Activated gamma-delta T cell treated with anti-CD3 and anti-CD28 coated beads, Interleukin-2, amount 50 U/mL, for 16 hours (primary cell): ENCODE data around the gene ZDHHC11.
"Not testable (repeated sequence)": the region's sequence is repeated elsewhere in the genome, so short reads cannot be mapped to it uniquely, and the experiment has no call there.

ENCODE experiments used
- DNase-seq: peaks from one replicate; pipeline ENCODE4 v3.0.0-alpha.2; 2020; ENCODE audit warnings: low read depth

The ZDHHC11 gene

DNA sequence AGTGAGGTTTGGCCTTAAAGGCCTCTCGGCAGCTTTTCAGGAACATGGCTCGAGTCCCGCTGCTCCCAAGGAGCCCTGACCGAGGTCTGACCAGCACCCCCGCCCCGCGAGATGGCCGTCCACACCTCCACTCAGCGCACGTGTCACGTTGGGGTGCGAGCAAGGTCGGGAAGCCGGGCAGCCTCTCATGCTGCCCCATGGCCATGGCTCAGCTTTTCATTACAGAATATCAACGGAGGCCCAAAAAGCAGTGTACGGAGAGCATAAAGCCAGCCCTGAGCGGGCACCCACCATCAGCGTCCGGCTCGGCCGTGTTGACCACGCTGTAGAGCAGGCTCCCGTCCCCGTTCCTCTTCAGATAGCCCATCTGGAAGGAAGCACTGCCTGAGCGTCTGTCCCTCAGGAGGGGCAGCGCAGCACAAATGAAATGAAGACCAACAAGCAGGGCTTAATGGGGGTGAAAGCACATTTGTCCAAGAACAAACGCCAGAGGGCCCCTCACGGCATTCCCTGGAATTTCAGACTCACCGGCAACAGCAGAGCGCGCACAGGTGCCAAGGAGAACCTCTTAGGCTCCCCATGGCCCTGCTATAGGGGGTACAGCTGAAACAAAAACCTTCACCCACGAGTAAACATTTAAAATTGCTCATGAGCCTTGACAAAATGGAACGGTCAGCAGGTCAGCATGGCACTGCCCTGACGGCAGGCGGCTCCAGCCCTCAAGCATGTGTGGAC lies 30.2 kb upstream of the ZDHHC11 start:
- DNase-seq = no peak

DNA sequence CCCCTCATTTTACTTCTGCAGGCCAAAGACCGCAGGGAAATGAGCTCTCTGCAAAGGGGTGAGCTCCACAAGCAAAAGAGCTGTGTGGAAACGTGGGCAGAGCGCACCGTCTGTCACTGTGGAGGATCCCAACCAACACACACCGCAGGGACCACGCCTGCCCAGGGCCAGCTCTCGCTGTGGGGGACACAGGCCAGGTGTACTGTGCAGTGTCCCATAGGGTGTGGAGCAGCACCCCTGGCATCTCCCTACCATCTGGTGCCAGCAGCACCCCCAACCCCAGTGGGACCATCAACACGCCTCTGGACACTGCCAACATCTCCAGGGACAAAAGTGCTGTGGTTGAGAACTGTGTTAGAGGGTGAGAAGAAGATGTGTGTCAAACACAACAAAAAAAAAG lies 27.9 kb upstream of the ZDHHC11 start:
- DNase-seq = not testable (repeated sequence)

DNA sequence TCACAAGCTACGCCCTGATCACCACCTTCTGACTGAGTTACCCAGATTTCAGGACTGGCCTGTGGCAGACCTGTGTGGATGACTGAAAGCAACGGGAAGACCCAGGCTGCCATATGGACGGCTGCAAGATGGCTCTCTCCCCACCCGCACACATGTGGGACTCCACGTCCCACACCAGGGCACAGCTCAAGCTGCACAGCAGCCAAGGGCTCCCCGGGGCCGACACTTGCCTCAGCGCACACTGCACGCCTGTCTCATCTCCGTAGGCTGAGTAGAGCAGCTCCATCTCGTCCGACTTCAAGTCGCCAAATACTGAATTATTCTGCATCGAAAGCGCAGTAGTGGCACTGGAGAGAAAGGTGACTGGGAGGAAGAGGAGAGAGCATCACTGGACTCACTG lies 27.3 kb upstream of the ZDHHC11 start:
- no peak for DNase-seq

DNA sequence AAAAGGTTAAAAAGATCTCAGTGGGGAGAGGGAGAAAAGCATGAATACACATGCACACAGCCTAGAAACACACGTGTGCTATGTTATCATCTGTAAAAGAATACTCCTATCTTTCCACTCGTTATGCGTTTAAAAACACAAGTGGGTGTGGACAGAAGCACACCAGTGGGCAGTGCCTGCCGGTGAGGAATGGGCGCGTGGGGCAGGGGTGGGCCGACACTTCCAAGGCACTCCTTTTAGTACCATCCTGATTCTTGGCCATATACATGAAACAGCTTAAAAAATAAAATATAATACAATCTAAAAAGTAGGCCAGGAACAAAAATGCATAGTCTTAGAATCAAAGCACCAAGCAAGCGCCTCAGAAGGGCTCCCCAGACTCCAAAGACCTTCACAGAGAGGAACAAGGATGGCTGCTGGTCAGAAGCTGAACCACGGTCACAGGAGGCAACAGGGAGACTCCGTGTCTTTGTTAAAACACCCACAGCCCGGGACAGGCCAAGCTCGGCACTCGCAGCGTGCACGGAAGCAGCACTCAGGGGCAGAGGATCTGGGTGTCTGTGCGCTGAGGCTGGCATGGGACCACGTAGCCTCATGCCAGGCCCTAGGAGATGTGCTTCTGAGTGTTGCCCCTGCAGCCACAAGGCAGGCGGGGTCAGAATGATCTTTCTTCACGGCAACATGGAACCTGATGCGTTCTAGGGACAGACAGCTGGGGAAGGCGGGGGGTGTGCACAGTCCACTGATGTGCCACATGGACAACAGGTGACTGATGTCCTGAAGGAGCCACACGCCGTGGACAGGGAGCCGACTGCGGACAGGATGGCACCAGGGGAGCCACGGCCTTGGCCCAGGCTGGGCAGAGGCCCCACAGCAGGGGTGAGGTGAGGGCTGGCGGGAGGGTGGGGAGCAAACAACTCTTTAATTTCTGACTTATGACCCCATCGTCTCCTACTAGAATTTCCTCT lies 25.9 kb upstream of the ZDHHC11 start:
- DNase-seq = no peak

DNA sequence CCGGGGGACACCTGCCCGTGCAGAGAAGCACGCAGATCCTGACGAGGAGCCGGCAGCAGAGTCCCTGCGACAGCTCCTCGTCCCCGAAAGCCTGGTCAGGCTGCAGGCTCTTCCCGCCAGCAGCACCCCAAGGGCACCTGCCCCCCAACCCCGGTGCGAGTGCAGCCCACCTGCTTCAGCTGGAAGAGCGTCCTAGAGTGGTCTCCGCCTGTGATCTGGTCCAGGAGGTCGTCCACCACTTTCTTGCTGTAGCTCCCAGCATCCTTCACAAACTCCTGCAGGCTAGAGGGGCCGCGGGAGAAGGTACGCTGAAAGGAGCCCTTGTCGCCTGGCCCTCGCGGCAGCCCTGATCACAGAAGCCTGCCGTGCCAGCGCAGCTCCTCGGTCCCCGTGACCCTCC lies 25.1 kb upstream of the ZDHHC11 start:
- DNase-seq = no peak

DNA sequence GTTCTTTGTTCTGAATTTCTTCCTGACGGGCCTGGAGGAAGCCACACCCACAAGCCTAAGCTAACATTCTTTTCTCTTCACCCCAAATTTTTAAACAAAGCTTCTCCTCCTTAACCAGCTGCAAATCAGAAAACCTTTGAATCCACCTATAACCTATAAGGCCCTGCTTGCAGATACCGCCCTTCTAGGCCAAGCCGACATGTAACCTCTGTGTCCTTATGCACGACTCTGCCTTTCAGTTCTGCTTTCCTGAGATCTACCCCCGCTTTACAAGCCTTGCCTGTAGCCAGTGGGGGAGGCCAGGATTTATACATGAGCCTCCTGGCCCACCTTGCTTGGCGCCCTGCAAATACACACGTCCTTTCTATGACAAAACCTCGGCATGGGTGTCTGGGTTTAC lies 22.5 kb upstream of the ZDHHC11 start:
- no peak for DNase-seq

DNA sequence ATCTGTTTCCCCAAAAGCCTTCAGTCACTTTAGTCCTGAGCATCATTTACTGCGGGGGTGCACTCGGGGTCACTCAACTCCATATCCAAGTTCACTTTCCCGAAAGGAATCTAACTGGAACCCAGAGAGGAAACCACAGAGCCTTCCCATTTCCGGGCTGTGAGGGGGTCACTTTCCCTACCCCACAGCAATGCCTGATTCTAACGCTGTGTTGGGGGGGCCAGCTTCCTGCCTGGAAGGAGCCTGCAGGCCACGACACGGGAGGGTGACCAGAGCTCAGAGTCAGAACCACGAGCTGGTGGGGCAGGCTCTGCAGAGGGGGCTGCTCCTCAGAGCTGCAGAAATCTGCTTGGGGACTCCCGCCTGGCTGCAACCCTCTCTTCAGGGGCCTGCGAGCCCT lies 21.5 kb upstream of the ZDHHC11 start:
- DNase-seq = no peak

DNA sequence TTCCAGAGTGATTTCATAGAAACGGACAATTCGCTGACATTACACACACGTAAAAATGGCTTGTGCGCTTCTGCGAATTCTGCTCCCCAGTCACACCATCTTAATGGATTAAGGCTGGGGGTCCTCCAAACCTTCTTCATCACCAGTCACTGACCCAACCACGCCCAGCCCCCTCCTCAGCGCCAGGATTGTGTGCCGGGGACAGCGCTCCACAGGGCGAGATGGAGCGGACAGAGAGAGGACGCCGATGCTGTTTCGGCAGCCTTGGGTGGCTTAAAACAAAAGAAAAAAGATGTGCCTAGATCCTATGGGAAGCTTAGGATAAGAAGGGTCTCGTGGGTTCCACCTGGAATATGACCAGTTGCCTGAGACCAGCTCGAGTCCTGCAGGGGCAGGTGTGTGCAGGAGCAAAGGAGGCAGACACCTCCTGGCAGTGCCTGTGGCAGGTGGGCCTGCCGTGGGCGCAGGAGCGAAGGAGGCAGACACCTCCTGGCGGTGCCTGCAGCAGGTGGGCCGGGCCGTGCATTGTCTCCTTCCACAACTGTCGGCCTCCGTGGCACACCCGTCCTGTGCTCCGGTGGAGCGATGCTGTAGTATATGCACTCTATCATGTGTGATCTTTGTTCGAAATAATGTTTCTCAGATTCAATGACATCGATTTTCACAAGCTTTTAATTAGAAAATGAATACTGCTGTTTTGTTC lies 21.0 kb upstream of the ZDHHC11 start:
- no peak for DNase-seq

DNA sequence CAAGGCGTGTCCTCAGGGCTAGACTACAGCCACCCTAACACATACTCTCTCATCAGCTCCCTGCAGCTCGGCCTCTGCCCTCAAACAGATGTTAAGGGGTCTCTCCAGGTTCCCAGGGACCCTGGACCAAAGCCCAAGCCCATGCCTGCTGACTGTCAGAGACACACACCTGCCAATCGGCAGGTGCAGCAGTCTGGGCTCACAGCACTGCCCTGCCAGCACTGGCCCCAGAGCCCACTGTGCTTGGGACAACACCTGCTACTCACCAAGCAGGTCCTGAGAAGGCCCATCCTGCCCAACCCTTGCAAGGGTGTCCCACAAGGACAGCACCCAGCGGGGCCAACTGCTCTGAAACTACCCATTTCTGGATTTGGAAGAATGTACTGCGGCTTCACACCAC lies 20.2 kb upstream of the ZDHHC11 start:
- DNase-seq = no peak

DNA sequence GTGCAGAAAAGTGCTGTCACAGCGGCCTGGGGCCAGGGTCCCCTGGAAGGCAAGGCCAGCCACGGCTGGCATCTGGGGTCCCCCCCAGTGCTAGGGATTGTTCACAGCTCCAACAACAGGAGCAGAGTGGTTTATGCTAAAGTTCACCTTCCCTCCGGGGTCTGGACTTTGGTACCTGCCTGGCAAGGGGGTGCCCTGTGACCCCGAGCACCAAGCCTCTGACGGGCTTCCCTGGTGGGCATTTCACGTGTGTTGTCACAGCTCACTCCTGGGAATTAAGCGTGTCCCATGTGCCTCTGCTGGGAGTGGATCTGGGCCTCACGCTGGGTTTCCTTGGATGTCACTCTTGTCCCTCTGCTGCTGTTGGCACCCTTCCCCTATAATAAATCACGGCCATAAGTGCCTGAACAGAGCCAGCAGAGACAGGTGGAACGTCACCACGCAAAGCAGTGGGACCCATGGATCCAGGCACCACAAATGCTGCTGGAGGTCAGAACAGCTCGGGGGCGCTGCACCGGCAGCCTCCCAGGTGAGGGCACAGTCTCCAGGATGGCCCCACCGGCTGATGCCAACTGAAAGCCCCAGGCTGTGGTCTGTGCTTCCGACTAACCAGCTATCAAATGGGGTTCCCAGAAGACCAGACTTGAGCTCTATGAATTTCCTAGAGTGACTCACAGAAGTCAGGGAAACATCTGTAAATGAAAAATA lies 17.8 kb upstream of the ZDHHC11 start:
- no peak for DNase-seq

DNA sequence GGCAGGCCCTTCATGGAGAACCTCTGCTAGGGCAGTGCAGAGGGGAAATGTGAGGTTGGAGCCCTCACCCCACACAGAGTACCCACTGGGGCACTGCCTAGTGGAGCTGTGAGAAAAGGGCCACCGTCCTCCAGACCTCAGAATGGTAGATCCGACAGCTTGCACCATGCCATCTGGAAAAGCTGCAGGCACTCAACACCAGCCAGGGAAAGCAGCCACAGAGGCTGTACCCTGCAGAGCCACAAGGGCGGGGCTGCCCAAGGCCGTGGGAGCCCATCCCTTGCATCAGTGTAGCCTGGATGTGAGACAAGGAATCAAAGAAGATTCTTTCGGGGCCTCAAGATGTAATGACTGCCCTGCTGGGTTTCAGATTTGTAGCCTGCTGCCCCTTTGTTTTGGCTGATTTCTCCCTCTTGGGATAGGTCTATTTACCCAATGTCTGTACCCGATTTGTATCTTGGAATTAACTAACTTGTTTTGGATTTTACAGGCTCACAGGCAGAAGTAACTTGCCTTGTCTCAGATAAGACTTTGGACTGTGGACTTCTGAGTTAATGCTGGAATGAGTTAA lies 16.6 kb upstream of the ZDHHC11 start:
- no peak for DNase-seq

DNA sequence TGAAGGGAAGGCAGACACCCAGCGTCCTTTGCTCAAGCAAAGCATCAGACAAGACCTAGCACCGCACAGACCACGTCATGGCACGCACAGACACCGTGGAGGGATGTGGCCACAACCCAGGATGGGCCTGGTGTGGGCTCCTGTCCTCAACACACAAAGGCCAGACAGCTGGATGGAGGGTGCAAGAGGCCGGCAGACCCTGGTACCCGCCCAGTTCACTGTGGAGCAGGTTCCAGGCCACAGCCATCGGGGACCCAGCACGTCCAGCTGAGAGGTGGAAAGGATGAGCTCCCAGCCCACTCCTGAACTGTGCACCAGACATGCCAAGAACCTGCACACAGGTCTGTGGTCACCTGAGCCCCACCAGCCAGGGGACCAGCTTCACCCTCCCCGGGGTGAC lies 15.0 kb upstream of the ZDHHC11 start:
- DNase-seq = no peak

DNA sequence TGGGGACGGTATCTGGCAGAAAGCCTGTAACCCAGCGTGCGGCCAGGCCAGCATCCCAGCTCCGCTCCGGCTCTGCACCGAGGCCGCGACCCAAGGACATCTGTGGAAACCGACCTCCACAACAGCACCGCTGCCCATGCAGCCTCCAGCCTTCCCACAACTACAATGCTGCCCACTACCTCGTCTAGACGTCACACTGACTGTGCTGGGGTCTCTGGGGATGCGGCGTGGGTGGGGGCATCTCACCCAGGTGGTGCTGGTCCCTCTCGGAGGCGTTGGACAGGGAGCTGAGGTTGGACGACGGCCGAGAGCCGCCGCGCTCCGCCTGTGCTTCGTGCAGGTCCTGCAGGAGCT lies 14.4 kb upstream of the ZDHHC11 start:
- DNase-seq = no peak

DNA sequence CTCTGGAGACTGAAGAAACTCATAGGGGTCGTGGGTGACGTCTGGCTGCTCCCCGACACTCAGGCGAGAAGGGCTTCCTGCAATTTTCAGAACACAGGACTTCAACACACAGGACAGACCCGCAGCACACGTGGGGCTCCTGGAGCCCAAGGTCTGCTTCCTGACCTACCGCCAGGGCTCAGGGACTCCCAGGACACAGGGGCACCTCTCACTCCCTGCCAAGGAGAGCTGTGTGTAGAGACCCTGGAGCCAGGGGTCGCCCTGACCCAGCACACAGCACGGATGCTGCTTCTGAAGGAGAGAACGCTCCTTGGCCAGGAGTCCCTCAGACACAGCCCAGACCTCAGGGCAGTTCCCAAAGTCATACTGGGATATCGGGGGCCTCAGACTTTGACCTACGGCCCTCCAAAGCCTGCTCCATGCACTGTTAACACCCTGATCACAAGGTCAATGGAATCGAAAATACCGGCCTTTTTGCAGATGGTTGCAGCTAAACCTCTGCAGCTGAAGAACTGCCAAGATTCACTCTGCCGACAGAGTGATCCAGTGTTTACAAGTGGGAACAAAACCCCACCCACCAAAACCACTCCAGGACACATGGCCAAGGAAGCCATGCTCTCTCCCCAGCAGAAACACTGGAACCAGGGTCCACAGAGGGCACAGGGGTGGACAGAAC lies 13.8 kb upstream of the ZDHHC11 start:
- DNase-seq = no peak

DNA sequence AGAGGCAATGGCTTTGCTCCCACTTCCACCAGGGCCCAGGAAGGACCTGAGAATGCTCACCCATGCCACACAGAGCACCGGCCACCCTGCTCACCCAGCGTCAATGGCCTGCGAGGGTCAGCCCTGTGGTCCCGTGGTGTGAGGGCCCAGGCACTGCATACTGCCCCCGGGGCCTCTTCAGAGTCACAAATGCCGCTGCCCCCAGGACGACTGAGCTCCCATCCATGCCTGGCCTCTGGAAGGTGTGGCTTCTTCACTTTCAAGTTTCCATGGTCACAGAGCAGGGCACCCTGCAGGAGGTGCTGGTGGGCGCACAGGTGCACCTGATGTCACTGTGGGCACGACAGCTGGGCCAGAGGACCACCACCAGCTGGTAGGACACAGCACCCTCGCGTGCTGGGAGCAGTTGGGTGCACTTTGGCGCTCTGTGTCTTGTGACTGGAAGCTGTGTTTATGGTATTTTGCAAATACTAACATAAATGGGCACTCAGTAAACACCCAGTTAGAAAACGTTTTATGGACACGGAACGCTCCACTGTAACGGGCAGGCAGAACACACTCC lies 12.5 kb upstream of the ZDHHC11 start:
- DNase-seq = no peak

DNA sequence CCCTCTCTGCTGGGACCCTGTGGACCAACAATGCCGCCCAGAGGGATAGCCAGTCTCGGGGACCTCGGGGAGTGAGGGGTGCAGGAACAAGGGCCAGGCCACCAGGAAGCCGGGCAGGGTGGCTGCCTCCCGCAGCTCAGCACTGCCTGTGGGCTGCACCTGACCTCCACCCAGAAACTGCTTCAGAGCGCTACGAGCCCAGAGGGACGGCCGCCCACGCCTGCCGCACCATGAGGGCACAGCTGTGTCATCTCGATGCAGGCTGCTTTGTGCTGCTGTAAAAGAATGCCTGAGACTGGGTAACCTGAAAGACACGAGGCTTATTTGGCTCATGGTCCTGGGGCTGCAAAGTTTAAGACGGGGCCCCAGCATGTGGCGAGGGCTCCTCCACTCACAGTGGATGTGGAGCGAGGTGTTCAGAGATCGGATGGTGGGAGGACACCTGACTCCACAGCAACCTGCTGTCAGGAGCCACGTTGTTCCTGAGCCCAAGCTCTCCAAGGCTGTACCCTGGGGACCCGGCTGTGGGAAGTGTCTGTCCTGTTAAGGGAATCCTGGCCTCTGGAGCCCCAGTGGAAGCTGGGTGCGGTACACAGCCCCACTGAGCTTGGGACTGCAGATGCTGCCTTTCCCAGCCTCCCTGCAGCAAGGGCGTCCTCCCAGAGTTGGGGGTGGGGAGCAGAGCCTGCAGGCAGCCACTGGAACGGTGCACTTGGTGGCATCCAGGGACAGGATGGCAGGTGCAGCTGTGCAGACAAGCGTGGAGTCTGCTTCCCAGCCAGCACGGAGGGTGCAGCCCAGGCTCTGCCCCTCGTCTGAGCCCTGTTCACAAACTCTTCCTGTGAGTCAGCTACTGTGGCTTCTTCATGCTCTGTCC lies 11.8 kb upstream of the ZDHHC11 start:
- DNase-seq = no peak

DNA sequence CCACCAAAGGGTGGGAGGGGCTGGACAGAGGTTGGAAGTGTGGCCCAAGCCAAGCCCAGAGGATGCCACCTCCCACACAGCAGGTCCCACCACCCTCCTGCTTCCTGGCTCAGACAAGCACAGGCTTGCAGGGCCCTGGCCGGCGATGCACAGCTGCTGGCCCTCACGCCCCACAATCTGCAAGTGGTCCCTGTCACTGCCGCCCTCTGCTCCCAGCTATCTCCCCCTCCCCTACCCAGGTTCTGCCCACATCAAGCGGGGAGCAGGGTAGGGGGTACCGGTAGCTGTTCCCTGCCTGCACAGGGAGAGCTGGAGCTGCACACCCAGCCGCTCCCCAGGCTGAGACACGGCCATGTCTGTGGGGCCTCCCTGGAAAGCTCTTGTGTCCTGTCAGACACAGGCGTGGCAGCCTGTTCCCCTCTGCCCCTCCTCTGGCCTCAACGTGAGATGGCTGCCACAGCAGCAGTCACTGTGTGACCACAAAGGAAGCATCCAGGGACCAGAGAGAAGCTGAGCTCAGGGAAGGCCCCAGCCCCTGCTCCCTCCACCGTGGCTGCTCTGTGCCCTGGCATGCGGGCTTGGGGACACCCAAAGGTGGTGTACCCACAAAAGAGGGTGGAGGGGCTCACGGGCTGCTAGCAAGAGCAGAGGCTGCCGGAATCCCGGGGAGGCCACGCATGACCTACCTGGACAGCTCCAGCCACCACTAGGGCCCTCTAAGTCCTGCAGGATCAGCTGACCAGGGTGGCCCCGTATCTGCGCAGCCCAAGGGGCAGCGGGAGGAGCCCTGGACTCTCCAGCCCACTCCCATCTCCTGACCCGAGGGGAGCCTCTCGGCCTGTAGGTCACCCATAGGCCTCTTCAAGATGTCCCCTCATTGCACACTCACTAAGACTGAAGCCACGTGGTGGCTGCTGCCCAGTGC lies 10.9 kb upstream of the ZDHHC11 start:
- DNase-seq = no peak

DNA sequence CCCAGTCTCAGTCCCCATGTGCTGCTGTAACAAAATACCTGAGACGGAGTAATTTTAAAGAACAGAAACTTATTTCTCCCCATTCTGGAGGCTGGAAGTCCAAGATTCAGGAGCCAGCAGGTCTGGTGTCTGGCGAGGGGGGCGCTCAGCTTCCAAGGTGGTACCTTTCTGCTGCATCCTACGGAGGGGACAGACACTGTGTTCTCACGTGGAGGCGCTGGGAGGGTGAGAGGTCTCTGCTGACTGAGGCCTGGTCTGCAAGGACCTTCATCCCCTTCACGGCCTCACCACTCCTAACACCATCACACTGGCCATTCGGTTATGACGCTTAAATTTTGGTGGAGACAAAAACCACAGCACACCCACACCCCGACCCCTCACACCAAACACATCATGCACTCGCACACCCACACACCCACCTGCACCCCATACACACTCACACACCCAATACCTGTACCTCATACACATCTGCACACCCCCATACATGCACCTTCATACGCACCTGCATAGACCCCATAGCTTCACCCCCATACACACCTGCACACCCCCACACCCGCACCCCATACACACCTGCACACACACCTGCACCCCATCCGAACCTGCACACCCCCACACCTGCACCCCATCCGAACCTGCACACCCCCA lies 9.8 kb upstream of the ZDHHC11 start:
- DNase-seq = no peak
